ENCODE measurements around the gene CITED4.

The CITED4 gene

DNA sequence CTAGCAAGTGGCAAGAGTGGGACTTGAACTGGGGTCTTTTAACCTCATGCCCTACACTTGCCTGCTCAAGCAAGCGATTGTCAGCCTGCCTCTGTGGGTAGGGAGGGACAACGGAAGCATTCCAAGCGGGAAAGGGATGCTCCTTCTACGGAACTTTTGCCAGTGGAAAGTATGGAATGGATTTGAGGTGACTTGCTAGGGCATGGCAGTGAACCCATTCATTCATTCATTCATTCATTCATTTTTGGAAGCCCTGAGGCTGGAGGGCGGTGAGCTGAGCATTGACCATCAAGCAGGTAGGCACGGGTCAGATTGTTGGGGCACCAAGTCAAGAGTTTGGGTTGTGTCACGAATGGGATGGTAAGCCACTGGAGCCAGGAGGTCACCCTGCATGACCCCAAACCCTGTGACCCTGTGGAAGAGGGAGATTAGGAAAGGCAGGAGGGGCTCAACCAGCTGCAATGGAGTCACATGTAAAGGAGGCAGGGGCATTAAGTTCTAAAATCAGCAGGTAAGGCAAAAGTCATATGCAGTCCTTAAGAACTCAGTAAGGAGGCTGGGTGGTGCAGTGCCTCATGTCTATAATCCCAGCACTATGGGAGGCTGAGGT, 11.8 kb upstream of the CITED4 start:
- TF ChIP-seq, protein P1, sequence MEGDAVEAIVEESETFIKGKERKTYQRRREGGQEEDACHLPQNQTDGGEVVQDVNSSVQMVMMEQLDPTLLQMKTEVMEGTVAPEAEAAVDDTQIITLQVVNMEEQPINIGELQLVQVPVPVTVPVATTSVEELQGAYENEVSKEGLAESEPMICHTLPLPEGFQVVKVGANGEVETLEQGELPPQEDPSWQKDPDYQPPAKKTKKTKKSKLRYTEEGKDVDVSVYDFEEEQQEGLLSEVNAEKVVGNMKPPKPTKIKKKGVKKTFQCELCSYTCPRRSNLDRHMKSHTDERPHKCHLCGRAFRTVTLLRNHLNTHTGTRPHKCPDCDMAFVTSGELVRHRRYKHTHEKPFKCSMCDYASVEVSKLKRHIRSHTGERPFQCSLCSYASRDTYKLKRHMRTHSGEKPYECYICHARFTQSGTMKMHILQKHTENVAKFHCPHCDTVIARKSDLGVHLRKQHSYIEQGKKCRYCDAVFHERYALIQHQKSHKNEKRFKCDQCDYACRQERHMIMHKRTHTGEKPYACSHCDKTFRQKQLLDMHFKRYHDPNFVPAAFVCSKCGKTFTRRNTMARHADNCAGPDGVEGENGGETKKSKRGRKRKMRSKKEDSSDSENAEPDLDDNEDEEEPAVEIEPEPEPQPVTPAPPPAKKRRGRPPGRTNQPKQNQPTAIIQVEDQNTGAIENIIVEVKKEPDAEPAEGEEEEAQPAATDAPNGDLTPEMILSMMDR (IDR thresholded peaks at IDR 0.05) = no peak
- Histone ChIP-seq H3K27ac (no peak overlapping the region), H2AFZ (no peak overlapping the region), H3K79me2 (no peaks in the 10 kb centered on the region), H3K9me3 (ENCODE audit: control insufficient read depth, low read length) (no peaks in the 10 kb centered on the region), H3K4me1 (no peaks in the 10 kb centered on the region), H3K4me3 (ENCODE audit: low read depth, low read length) (no peak overlapping the region), H3K9ac (no peak overlapping the region), H3K4me2 (ENCODE audit: low read length) (no peak overlapping the region), H3K36me3 (ENCODE audit: control insufficient read depth, insufficient read depth, low read length) (no peaks in the 10 kb centered on the region), H3K27me3 (ENCODE audit: control insufficient read depth, insufficient read depth, low read length) (no peaks in the 10 kb centered on the region)

DNA sequence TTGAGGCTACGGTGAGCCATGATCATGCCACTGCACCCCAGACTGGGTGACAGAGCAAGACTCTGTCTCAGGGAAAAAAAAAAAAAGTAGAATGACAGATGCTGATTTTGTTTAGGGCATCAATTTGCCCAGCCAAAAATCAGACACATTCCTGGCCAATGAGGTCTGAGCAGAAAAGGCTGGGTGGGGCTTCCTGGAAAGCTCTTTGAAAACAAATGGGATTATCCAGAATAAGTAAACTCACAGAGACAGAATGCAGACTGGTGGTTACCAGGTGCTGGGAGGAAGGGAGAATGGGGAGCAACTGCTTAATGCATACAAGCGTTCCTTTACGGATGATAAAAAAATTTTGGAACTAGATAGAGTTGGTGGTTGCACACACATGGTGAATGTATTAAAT, 10.1 kb upstream of the CITED4 start:
- Histone ChIP-seq H3K79me2 (no peaks in the 10 kb centered on the region), H3K4me1 (no peaks in the 10 kb centered on the region), H3K27me3 (ENCODE audit: control insufficient read depth, insufficient read depth, low read length) (no peaks in the 10 kb centered on the region), H3K4me2 (ENCODE audit: low read length) (no peak overlapping the region), H3K9me3 (ENCODE audit: control insufficient read depth, low read length) (no peaks in the 10 kb centered on the region), H3K9ac (no peak overlapping the region), H3K4me3 (ENCODE audit: low read depth, low read length) (no peak overlapping the region), H2AFZ (no peak overlapping the region), H3K36me3 (ENCODE audit: control insufficient read depth, insufficient read depth, low read length) (no peaks in the 10 kb centered on the region), H3K27ac (no peak overlapping the region)
- TF ChIP-seq, protein P1 (IDR thresholded peaks at IDR 0.05) = no peak

DNA sequence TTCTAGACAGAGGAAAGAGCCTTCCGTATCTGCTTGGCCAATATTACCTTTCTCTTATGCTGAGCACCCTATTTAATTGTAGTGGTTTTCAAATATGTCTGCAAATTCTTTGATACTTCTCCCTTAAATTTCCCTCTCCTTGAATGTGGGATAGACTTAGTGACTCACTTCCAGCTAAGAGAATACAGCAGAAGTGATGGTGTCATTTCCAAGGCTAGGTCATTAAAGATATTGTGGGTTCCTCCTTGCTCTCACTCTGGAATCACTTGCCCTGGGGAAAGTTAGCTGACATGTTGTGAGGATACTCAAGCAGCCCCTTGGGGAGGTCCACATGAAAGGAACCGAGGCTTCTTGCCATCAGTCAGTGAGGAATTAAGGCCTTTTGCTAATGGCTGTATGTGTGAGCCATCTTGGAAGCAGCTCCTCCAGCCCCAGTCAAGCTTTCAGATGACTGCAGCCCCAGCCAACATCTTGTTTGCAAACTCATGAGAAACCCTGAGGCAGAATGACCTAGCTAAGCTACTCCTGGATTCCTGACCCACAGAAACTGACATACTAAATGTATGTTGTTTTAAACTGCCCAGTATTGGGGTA, 8.1 kb upstream of the CITED4 start:
- no peak overlapping the region for H3K9ac ChIP-seq
- TF ChIP-seq, protein P1 (IDR thresholded peaks at IDR 0.05) = no peak
- H2AFZ ChIP-seq = no peak overlapping the region
- no peaks in the 10 kb centered on the region for H3K4me1 ChIP-seq
- H3K4me2 ChIP-seq (ENCODE audit: low read length) = no peak overlapping the region
- no peak overlapping the region for H3K4me3 ChIP-seq (ENCODE audit: low read depth, low read length)
- no peaks in the 10 kb centered on the region for H3K36me3 ChIP-seq (ENCODE audit: control insufficient read depth, insufficient read depth, low read length)
- no peaks in the 10 kb centered on the region for H3K79me2 ChIP-seq
- H3K27me3 ChIP-seq (ENCODE audit: control insufficient read depth, insufficient read depth, low read length) = no peaks in the 10 kb centered on the region
- no peaks in the 10 kb centered on the region for H3K9me3 ChIP-seq (ENCODE audit: control insufficient read depth, low read length)
- H3K27ac ChIP-seq = no peak overlapping the region

DNA sequence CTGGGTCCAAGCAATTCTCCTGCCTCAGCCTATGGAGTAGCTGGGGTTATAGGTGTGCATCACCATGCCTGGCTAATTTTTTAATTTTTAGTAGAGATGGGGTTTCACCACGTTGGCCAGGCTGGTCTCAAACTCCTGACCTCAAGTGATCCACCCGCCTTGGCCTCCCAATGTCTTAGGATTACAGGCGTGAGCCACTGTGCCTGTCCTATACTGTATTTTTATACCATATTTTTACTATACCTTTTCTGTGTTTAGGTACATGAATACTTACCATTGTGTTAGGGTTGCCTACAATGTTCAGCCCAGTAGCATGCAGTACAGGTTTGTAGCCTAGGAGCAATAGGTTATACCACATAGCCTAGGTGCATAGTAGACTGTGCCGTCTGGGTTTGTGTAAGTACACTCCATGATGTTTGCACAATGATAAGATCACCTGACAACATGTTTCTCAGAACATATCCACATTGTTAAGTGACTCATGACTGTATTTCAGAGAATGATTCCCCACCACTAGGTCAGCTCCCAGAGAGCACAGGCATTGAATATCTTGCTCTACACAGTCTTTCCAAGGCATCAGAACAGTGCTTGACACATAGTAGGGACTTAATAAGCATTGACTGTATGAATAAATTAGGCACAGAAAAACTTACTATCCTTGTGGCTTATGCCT, 6.0 kb upstream of the CITED4 start:
- H3K9me3 ChIP-seq (ENCODE audit: control insufficient read depth, low read length) = no peaks in the 10 kb centered on the region
- no peaks in the 10 kb centered on the region for H3K27me3 ChIP-seq (ENCODE audit: control insufficient read depth, insufficient read depth, low read length)
- TF ChIP-seq, protein P1 (IDR thresholded peaks at IDR 0.05) = no peak
- no peaks in the 10 kb centered on the region for H3K4me1 ChIP-seq
- H3K79me2 ChIP-seq = no peaks in the 10 kb centered on the region
- no peaks in the 10 kb centered on the region for H3K36me3 ChIP-seq (ENCODE audit: control insufficient read depth, insufficient read depth, low read length)
- no peak overlapping the region for H3K4me3 ChIP-seq (ENCODE audit: low read depth, low read length)
- H3K9ac ChIP-seq = no peak overlapping the region
- no peak overlapping the region for H2AFZ ChIP-seq
- H3K27ac ChIP-seq = no peak overlapping the region
- H3K4me2 ChIP-seq (ENCODE audit: low read length) = no peak overlapping the region
